Activated CD8-positive, alpha-beta memory T cell treated with anti-CD3 and anti-CD28 coated beads, Interleukin-2, amount 50 U/mL, for 48 hours (primary cell): ENCODE data around the gene ARHGAP23.
A peak's percentile ranks its signal among the peaks of the same experiment; 100 is the strongest.

Experiments used
- DNase-seq: peaks from one replicate; pipeline ENCODE4 v3.0.0-alpha.2; 2020

Gene ARHGAP23

DNA sequence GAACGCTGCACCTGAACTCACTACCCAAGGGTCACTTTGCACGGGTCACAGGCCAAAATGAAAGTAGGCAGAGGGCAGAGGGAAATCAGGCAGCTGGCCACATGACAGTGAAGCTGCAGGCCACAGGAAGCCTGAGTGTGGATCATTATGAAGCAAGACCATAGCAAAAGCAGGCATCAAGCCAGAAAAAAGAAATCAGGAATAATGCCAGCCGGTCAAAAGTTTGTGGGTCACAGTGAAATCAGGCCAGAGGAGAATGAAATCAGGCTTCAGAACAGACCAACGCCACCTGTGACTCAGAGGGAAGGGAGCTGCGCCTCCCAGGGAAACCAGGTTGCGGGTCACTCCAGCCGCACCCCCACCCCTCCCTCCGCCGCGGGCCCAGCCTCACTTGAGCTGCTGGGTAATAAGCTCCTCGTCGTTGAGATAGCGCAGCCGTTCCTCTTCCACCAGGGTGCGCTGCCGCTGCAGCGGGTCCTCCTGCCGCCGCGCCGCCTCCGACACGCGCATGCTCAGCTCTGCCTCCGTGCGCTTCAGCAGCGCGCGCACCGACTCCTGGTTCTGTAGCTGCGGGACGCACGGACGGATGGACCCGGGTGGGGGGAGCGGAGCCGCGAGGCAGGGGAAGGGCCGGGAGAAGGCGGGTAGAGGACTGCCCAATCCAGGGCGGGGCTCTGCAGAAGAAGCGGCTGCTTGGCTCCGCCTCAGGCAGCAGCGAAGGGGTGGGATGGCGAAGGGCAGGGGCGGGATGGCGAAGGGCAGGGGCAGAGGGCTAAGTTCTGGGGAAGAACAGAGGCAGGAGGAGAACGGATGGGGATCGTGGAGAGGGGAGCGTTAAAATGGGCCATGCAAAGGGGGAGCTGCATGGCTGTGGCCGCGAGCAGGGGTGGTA, 129.8 kb downstream of the ARHGAP23 start:
- peak; percentile 94 for DNase-seq

DNA sequence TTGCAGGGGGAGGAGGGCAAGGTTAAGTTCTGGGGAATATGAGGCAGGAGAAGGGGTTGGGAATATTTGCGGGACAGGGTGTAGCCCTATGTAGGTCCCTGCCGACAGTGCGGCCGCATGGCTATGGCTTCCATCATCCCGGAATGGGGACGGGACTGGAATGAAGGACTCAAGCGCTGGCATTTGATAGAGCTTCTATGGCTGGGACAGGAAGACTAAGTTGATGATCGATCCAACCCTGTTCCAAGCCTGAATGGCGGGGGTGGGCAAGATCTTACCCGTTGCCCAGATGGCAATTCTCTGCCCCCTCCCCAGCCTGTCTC, 130.4 kb downstream of the ARHGAP23 start:
- no peak for DNase-seq

DNA sequence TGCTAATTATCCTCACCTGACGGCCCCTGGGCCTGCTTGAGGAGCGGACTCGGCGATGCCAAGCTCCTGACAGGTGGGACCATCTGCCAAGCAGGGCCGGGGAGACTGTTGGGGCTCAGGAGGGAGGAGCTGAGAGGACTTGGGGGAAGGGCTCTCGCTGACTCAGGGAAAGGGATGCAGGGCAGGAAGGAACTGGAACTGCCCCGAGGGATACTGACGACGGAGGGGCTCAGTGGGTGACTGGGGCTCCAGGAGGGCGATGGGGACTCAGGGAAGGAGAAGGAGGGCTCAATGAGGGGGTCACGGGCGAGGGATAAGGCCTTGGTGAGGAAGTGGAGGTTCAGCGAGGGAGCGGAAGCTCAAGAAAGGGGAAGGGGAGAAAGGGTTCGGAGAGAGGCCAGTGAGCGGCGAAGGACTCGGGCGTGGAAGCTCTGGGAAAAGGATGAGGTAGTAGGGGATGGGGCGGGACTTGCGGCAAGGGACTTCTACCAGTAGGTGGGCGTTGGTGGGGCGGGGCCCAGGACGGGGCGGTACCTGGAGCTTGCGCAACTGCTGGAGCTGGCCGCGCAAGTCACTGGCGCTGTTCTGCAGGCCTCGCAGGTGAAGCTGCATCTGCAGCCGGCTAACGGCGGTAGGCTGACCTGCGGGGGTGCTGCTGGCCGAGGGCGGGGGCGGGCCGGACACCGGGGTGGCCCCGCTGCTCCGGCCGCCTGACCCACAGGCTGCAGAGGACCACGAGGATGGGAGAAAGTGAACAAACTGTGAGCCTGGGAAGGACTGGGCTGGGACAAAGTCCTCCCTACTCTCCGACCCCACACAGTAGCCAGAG, 131.0 kb downstream of the ARHGAP23 start:
- peak; percentile 88 for DNase-seq

DNA sequence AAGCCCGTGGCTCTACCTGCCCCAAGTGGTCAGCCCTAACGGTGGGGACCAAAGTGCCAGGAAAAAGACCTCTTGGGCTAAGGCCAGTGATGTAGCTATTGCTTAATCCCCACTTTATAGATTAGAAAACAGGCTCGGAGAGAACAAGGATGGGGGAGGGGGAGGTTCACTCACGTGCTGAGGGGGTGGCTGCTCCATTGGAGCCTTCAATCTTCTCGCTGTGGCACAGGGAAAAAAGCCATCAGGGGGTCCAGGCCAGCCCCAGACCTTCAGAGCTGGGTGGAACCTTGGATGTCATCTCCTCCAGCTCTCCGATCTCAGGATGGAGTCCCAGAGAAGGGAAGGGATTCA, 131.6 kb downstream of the ARHGAP23 start:
- no peak for DNase-seq

GRCh38 chr17:38560503-38561318, 132.4 kb downstream of the ARHGAP23 start:
- DNase-seq = no peak

GRCh38 chr17:38561416-38562214, 133.4 kb downstream of the ARHGAP23 start:
- no peak for DNase-seq
